B cell (primary cell): ENCODE measurements around the gene BAIAP3. TPM values are rescaled to one million over a fixed set of nuclear protein-coding genes. Genes with fewer than 3 reads are reported as not detected.

Experiments
- ATAC-seq: fragments of 200-7000 bp; cut with Tn5 transposase; one replicate; pipeline ENCODE4 v1.10.0; 2021; ENCODE audit warnings: low read depth, mild to moderate bottlenecking, moderate number of reproducible peaks, moderate library complexity
- CTCF ChIA-PET: fragments of 350-600 bp; sonication (Branson Sonifier 250); formaldehyde crosslinking; loops from one replicate; lab custom pipeline; 2021; ENCODE audit warnings: antibody characterized with exemption, inconsistent platforms; lab: Charles Lee
- POLR2A ChIA-PET: fragments of 350-600 bp; sonication (Branson Sonifier 250); formaldehyde crosslinking; loops from one replicate; lab custom pipeline; 2021; ENCODE audit warnings: antibody characterized with exemption; lab: Charles Lee
- DNase-seq: peaks from one replicate; pipeline ENCODE4 v3.0.0; 2013
- H2AFZ ChIP-seq: 2 replicates; pipeline ENCODE4 v1.6.1; 2012; ENCODE audit warnings: mild to moderate bottlenecking, low read depth, low read length; ENCODE audit not compliant: insufficient read depth, poor library complexity, severe bottlenecking
- H3K27ac ChIP-seq, 2 donors: 1 replicate in 1 of 2; 2 replicates in 1 of 2; pipeline ENCODE4 v1.5.1; 2012 to 2013; ENCODE audit warnings: low read length in 2 of 2, mild to moderate bottlenecking in 2 of 2, moderate library complexity in 1 of 2
- H3K27me3 ChIP-seq, 4 experiments: fragments of 200-600 bp in 1 of 4; sonication (generic) in 1 of 4; replicated peaks in 1 of 4; 1 replicate in 2 of 4; 2 replicates in 2 of 4; pipeline versions ENCODE4 v1.6.1 to v1.7.0; 2013 to 2016; ENCODE audit warnings: low read length in 3 of 4, mild to moderate bottlenecking in 2 of 4, mixed read lengths in 1 of 4, moderate library complexity in 1 of 4; ENCODE audit not compliant: insufficient read depth in 4 of 4, control insufficient read depth in 3 of 4; ENCODE audit errors: control extremely low read depth in 1 of 4
- H3K36me3 ChIP-seq, 2 experiments: replicated peaks in 1 of 2; 1 replicate in 1 of 2; 2 replicates in 1 of 2; pipeline versions ENCODE4 v1.6.1 to v1.7.1; 2013; ENCODE audit warnings: low read length in 1 of 2; ENCODE audit not compliant: insufficient read depth in 2 of 2, control insufficient read depth in 1 of 2; ENCODE audit errors: control extremely low read depth in 1 of 2, extremely low read depth in 1 of 2
- H3K4me1 ChIP-seq, 2 donors: fragments of 200-600 bp in 1 of 2; sonication (generic) in 1 of 2; 1 replicate in 1 of 2; 2 replicates in 1 of 2; pipeline versions ENCODE4 v1.5.1 to v1.6.1; 2013 to 2017; ENCODE audit warnings: low read length in 2 of 2; ENCODE audit not compliant: control insufficient read depth in 2 of 2, insufficient read depth in 2 of 2
- H3K4me2 ChIP-seq: replicated peaks from 2 replicates; pipeline ENCODE3; 2012; ENCODE audit warnings: mild to moderate bottlenecking, low read depth, low read length; ENCODE audit not compliant: poor library complexity, severe bottlenecking
- H3K4me3 ChIP-seq, 5 experiments: fragments of 200-600 bp in 1 of 5; sonication (generic) in 1 of 5; 1 replicate in 3 of 5; 2 replicates in 2 of 5; pipeline versions ENCODE4 v1.5.1 to v1.7.0; 2011 to 2016; ENCODE audit warnings: low read length in 4 of 5, mild to moderate bottlenecking in 4 of 5, low read depth in 2 of 5, control low read depth in 1 of 5, moderate library complexity in 1 of 5; ENCODE audit not compliant: insufficient read depth in 1 of 5; ENCODE audit errors: control extremely low read depth in 1 of 5, extremely low read depth in 1 of 5
- H3K79me2 ChIP-seq: fragments of 200-600 bp; sonication (generic); one replicate; pipeline ENCODE4 v1.6.0; 2016; ENCODE audit warnings: low read length; ENCODE audit not compliant: control insufficient read depth, insufficient read depth
- H3K9ac ChIP-seq: fragments of 200-600 bp; sonication (generic); 2 replicates; pipeline ENCODE4 v1.6.1; 2017; ENCODE audit warnings: mild to moderate bottlenecking, low read length, moderate library complexity
- H3K9me3 ChIP-seq, 3 donors: one replicate each; pipeline versions ENCODE4 v1.6.1 to v1.7.1; 2013; ENCODE audit warnings: low read length in 2 of 3; ENCODE audit not compliant: control insufficient read depth in 2 of 3, insufficient read depth in 1 of 3; ENCODE audit errors: control extremely low read depth in 1 of 3
- H4K20me1 ChIP-seq: 2 replicates; pipeline ENCODE4 v1.6.0; 2012; ENCODE audit warnings: mild to moderate bottlenecking, low read length; ENCODE audit not compliant: insufficient read depth, control insufficient read depth, poor library complexity, severe bottlenecking
- H3K27ac Mint-ChIP-seq: one replicate; pipeline ENCODE4 v1.8.0; 2021; ENCODE audit warnings: mixed read lengths
- H3K27me3 Mint-ChIP-seq: one replicate; pipeline ENCODE4 v1.8.0; 2021; ENCODE audit warnings: mixed read lengths
- H3K4me1 Mint-ChIP-seq: one replicate; pipeline ENCODE4 v1.8.0; 2021; ENCODE audit warnings: mixed read lengths
- H3K4me3 Mint-ChIP-seq: one replicate; pipeline ENCODE4 v1.8.0; 2021; ENCODE audit warnings: mixed read lengths
- H3K9me3 Mint-ChIP-seq: one replicate; pipeline ENCODE4 v1.8.0; 2022; ENCODE audit warnings: mixed read lengths; ENCODE audit not compliant: insufficient read depth
- CTCF ChIP-seq: fragments of 200-600 bp; IDR thresholded peaks from one replicate; pipeline ENCODE4 v1.8.0; 2022; ENCODE audit warnings: antibody characterized with exemption, mild to moderate bottlenecking
- EZH2 ChIP-seq: IDR thresholded peaks from 2 replicates; pipeline ENCODE4 v1.6.1; 2012; ENCODE audit warnings: borderline replicate concordance, low read depth, mild to moderate bottlenecking, moderate library complexity, low read length; ENCODE audit not compliant: insufficient read depth, poor library complexity, severe bottlenecking
- WGBS: methylation state at CpG from one replicate; pipeline ENCODE4 v1.1.5; 2013; ENCODE audit warnings: missing lambda C conversion rate; ENCODE audit not compliant: insufficient coverage; 5-methylcytosine and 5-hydroxymethylcytosine counted together
- intact Hi-C: fragments of 100-400 bp; cut with micrococcal nuclease; formaldehyde crosslinking; loops from one replicate; pipeline ENCODE4 v1.10.0; 2022
- polyA plus RNA-seq: library from polyadenylated mRNA; depleted of rRNA; stranded (reverse); fragments of >200 nt; gene quantifications from 2 replicates; pipeline ENCODE4 v1.2.3, GENCODE V29; 2012
- total RNA-seq, 2 donors: library from RNA; stranded (reverse); fragments of 120-200 nt in 1 of 2; gene quantifications; 1 replicate in 1 of 2; 2 replicates in 1 of 2; pipeline versions ENCODE4 v1.2.3 to v1.2.4, GENCODE V29; 2013 to 2022

The BAIAP3 gene
- total and polyA plus RNA-seq, 2 donors (not counting 1 experiment from before 2014, with no cell fraction given): 119 to 130 TPM

DNA sequence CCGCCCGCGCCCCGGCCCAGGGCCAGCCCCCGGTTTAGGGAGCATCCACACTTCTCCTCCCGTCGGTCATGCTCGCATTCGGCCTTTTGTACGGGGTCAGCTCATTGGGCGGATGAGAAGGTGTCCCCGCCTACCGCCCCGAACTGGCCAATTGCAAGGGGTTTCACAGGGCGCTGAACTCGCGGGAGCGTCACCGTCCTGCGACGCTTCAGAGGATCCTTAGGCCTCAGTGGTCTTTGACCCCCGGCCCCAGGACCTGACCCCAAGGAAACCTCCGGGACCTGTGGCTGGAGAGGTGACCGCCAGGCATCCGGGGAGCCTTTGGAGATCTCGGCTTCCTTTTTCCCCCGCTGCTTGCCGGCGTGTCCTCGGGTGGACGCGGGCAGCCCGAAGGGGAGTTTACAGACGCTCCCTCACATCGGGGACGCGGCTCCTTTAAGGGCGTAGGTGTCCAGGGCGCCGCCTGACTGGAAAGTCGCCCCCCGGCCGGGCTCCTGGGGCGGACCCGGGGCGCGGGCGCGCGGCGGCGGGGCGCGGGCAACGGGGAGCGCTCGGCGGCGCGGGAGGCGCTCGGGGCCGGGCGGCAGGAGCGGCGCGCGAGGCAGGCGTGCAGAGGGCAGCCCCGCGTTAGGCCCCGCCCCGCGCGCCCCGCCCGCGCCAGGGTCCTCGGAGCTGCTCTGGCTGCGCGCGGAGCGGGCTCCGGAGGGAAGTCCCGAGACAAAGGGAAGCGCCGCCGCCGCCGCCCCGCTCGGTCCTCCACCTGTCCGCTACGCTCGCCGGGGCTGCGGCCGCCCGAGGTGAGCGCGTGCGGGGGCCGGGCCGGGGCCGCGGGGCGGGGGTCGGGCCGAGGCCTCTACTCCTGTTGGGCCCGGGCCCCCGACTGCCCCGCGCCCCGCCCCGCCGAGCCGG, 24.2 kb upstream of the BAIAP3 start, which contains the start of gene UBE2I:
Gene UBE2I (plus strand): TSS at position 660 of the 909 bp plus-strand sequence. CDS start 4,395 bp downstream, outside the sequence.
- H3K36me3 ChIP-seq: peaks cover 0 to 24% of the 10 kb centered on the region in 2 experiments
- H3K4me2 ChIP-seq: peak within 1 kb of the TSS; percentile 91
- H3K9ac ChIP-seq: peak within 1 kb of the TSS; percentile 100
- ChIA-PET POLR2A (interaction anchor here (0.7 to 2.2 kb wide), 9 partner anchors 12 to 303 kb away, joined by 3 to 14 read pairs (median 4); partner anchors contain the start of genes CRAMP1 and IFT140), CTCF (no interaction called here)
- H3K27ac Mint-ChIP-seq: peak within 1 kb of the TSS; percentile 100
- under 1% methylated on average over 116 of the region's 117 CpGs for WGBS
- peak within 1 kb of the TSS; percentile 99 for H2AFZ ChIP-seq
- peak within 1 kb of the TSS; percentile 99 to 100 for H3K27ac ChIP-seq
- peak within 1 kb of the TSS; percentile 80 to 90 (median 86) for H3K4me3 ChIP-seq
- H3K79me2 ChIP-seq: peaks cover 58% of the 10 kb centered on the region
- H3K27me3 Mint-ChIP-seq: no peaks in the 10 kb centered on the region
- peak within 1 kb of the TSS; percentile 99 for H3K4me3 Mint-ChIP-seq
- DNase-seq (peak; percentile 100), ATAC-seq (peak; percentile 74)
- peaks cover 0 to 7% (median 0%) of the 10 kb centered on the region in 3 donors for H3K9me3 ChIP-seq
- H3K9me3 Mint-ChIP-seq: no peaks in the 10 kb centered on the region
- peaks cover 41 to 65% of the 10 kb centered on the region in 2 donors for H3K4me1 ChIP-seq
- intact Hi-C loops: loop anchor here (1.0 to 10.0 kb wide), 4 partner anchors 22 to 1716 kb away; partner anchors contain the start of genes HCFC1R1, THOC6, TNFRSF12A and UQCC4
- H3K4me1 Mint-ChIP-seq: peaks cover 52% of the 10 kb centered on the region
- H3K27me3 ChIP-seq: no peaks in the 10 kb centered on the region
- no peak for TF ChIP-seq CTCF
- peak; percentile 98 for TF ChIP-seq EZH2
- H4K20me1 ChIP-seq: peaks cover 43% of the 10 kb centered on the region
